Panc1 (cell line): ENCODE results near the gene RPL22L1. TPM values are rescaled to one million over a fixed set of nuclear protein-coding genes. Genes with fewer than 3 reads are reported as not detected.

Experiments used
- ATAC-seq: fragments of 200-7000 bp; cut with Tn5 transposase; 2 replicates; pipeline ENCODE4 v1.9.1; 2020; ENCODE audit warnings: mild to moderate bottlenecking, moderate library complexity
- BruUV-seq: library from RNA; stranded (reverse); fragments of 400-500 nt; replicated peaks from 2 replicates; lab custom pipeline; 2021; lab: Mats Ljungman, UMichigan
- CTCF ChIA-PET: fragments of 300-600 bp; sonication (Branson Sonifier 250); formaldehyde crosslinking; loops from one replicate; lab custom pipeline; 2022; ENCODE audit warnings: antibody characterized with exemption; lab: Charles Lee
- POLR2A ChIA-PET: fragments of 300-600 bp; sonication (Branson Sonifier 250); formaldehyde crosslinking; loops from one replicate; lab custom pipeline; 2022; ENCODE audit warnings: antibody characterized with exemption; lab: Charles Lee
- DNase-seq: peaks from one replicate; pipeline ENCODE4 v3.0.0-alpha.2; 2010; ENCODE audit warnings: low read depth, low spot score
- H3K27ac ChIP-seq: 2 replicates; pipeline ENCODE4 v1.5.1; 2011; ENCODE audit warnings: mild to moderate bottlenecking, low read length, inconsistent platforms
- H3K27me3 ChIP-seq: fragments of 200-500 bp; sonication (Bioruptor generic); 2 replicates; pipeline ENCODE4 v1.6.0; 2014; ENCODE audit warnings: low read length, inconsistent platforms; ENCODE audit not compliant: control insufficient read depth, insufficient read depth
- H3K36me3 ChIP-seq: fragments of 200-500 bp; sonication (Bioruptor generic); 2 replicates; pipeline ENCODE4 v1.5.1; 2014; ENCODE audit warnings: inconsistent platforms, mild to moderate bottlenecking, low read length, moderate library complexity; ENCODE audit not compliant: control insufficient read depth, insufficient read depth
- H3K4me1 ChIP-seq: 2 replicates; pipeline ENCODE4 v1.5.1; 2011; ENCODE audit warnings: inconsistent platforms, mild to moderate bottlenecking, low read length, moderate library complexity; ENCODE audit not compliant: control insufficient read depth, insufficient read depth
- H3K4me3 ChIP-seq, 2 experiments: 2 replicates each; pipeline ENCODE4 v1.5.1; 2011 to 2012; ENCODE audit warnings: low read depth in 2 of 2, low read length in 2 of 2, mild to moderate bottlenecking in 2 of 2, inconsistent platforms in 1 of 2, moderate library complexity in 1 of 2
- H3K9me3 ChIP-seq: fragments of 200-500 bp; sonication (Bioruptor generic); 2 replicates; pipeline ENCODE4 v1.5.1; 2014; ENCODE audit warnings: low read depth, mild to moderate bottlenecking, inconsistent platforms, low read length, moderate library complexity; ENCODE audit not compliant: control insufficient read depth, insufficient read depth
- POLR2AphosphoS5 ChIP-seq: IDR thresholded peaks from 2 replicates; pipeline ENCODE4 v1.6.1; 2012; ENCODE audit warnings: mild to moderate bottlenecking, low read depth, low read length, moderate library complexity
- SIN3A ChIP-seq: IDR thresholded peaks from 2 replicates; pipeline ENCODE4 v1.6.1; 2012; ENCODE audit warnings: low read depth, mild to moderate bottlenecking, low read length, moderate library complexity, borderline replicate concordance; ENCODE audit not compliant: insufficient read depth
- TCF7L2 ChIP-seq: IDR thresholded peaks from 2 replicates; pipeline ENCODE4 v1.6.1; 2011; ENCODE audit warnings: mild to moderate bottlenecking, low read depth, low read length, inconsistent platforms
- in situ Hi-C: cut with HindIII; loops from 2 replicates; pipeline ENCODE4 v1.10.0; 2016; ENCODE audit warnings: low sequenced_read_pairs, low pct_unique_long_range_greater_than_20kb
- intact Hi-C: fragments of 100-400 bp; cut with micrococcal nuclease; formaldehyde crosslinking; loops from one replicate; pipeline ENCODE4 v1.10.0; 2022; ENCODE audit not compliant: unreplicated experiment
- total RNA-seq: library from RNA; stranded (reverse); gene quantifications from one replicate; pipeline ENCODE4 v1.2.1, GENCODE V29; 2021; ENCODE audit not compliant: unreplicated experiment
- TF ChIP-seq, protein P1 (sequence below): fragments of 450-650 bp; IDR thresholded peaks from 2 replicates; pipeline ENCODE4 v1.5.1; 2017; ENCODE audit warnings: mild to moderate bottlenecking
- TF ChIP-seq, protein P2 (sequence below), 2 experiments: IDR thresholded peaks; 2 replicates each; pipeline ENCODE4 v1.6.1; 2011 to 2012; ENCODE audit warnings: low read depth in 2 of 2, control low read depth in 1 of 2, low read length in 1 of 2, mild to moderate bottlenecking in 1 of 2, moderate library complexity in 1 of 2; ENCODE audit not compliant: insufficient read depth in 1 of 2

The RPL22L1 gene
- total RNA-seq, 1 experiment from 2014 or later = 35.2 TPM

DNA sequence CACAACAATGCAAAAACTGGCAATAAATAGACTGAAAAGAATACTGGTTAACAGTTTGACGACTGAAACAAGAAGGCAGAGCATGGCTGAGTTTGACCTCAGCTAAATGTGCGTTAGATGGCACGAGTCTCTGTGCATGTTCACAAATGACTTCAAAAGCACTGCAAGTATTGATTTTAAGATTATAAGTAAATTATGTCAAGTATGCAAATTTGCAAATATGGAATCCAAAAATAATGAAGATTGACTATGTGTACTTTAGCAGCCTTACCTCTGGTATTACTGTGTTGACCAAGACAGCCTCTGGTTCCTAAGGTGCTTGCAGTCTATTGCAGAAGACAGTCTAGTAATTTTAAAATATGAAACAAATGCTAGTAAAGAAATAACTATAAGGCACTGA is 41.1 kb upstream of the RPL22L1 start:
- ChIA-PET POLR2A (no interaction called here), CTCF (no interaction called here)
- TF ChIP-seq SIN3A (no peak), TCF7L2 (no peak), POLR2AphosphoS5 (no peak)
- TF ChIP-seq, protein P1, sequence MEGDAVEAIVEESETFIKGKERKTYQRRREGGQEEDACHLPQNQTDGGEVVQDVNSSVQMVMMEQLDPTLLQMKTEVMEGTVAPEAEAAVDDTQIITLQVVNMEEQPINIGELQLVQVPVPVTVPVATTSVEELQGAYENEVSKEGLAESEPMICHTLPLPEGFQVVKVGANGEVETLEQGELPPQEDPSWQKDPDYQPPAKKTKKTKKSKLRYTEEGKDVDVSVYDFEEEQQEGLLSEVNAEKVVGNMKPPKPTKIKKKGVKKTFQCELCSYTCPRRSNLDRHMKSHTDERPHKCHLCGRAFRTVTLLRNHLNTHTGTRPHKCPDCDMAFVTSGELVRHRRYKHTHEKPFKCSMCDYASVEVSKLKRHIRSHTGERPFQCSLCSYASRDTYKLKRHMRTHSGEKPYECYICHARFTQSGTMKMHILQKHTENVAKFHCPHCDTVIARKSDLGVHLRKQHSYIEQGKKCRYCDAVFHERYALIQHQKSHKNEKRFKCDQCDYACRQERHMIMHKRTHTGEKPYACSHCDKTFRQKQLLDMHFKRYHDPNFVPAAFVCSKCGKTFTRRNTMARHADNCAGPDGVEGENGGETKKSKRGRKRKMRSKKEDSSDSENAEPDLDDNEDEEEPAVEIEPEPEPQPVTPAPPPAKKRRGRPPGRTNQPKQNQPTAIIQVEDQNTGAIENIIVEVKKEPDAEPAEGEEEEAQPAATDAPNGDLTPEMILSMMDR = no peak
- TF ChIP-seq, protein P2, sequence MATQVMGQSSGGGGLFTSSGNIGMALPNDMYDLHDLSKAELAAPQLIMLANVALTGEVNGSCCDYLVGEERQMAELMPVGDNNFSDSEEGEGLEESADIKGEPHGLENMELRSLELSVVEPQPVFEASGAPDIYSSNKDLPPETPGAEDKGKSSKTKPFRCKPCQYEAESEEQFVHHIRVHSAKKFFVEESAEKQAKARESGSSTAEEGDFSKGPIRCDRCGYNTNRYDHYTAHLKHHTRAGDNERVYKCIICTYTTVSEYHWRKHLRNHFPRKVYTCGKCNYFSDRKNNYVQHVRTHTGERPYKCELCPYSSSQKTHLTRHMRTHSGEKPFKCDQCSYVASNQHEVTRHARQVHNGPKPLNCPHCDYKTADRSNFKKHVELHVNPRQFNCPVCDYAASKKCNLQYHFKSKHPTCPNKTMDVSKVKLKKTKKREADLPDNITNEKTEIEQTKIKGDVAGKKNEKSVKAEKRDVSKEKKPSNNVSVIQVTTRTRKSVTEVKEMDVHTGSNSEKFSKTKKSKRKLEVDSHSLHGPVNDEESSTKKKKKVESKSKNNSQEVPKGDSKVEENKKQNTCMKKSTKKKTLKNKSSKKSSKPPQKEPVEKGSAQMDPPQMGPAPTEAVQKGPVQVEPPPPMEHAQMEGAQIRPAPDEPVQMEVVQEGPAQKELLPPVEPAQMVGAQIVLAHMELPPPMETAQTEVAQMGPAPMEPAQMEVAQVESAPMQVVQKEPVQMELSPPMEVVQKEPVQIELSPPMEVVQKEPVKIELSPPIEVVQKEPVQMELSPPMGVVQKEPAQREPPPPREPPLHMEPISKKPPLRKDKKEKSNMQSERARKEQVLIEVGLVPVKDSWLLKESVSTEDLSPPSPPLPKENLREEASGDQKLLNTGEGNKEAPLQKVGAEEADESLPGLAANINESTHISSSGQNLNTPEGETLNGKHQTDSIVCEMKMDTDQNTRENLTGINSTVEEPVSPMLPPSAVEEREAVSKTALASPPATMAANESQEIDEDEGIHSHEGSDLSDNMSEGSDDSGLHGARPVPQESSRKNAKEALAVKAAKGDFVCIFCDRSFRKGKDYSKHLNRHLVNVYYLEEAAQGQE (IDR thresholded peaks at IDR 0.05; ENCODE audit: insufficient read depth in 1 of 2, low read depth in 2 of 2, low read length in 1 of 2) = no peak
- Histone ChIP-seq H3K4me3 (no peak overlapping the region), H3K36me3 (no peaks in the 10 kb centered on the region; the same call in 1 of the 2 replicates), H3K27me3 (no peaks in the 10 kb centered on the region), H3K4me1 (peaks cover 10% of the 10 kb centered on the region), H3K27ac (no peak overlapping the region), H3K9me3 (peaks cover 12% of the 10 kb centered on the region; the same call in 1 of the 2 replicates)
- in situ Hi-C loops = no loop called here
- DNase-seq (no peak), ATAC-seq (no peak)
- intact Hi-C loops = no loop called here
- BruUV-seq = no TSS peak

DNA sequence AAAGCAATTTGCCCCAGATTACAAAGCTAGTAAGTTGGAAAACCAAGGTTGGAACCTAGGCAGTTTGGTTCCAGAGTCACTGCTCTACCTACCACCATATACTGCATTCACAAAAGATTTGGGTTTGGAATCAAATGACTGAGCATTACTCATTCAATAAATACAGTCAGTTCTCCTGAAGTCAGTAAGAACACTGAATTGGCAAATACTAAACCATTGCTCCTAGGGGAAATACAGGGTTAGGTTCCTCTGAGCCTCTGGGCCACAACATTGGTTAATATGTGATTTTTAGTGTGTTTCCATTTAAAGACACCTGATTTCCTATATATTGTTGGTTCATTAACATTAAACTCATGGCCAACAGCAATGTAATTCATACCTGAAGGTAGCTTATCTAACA is 40.5 kb upstream of the RPL22L1 start:
- no peak overlapping the region for H3K27ac ChIP-seq
- H3K9me3 ChIP-seq = peaks cover 11% of the 10 kb centered on the region; the same call in 1 of the 2 replicates
- no peak for TF ChIP-seq POLR2AphosphoS5
- TF ChIP-seq, protein P2 (IDR thresholded peaks at IDR 0.05; ENCODE audit: insufficient read depth in 1 of 2, low read depth in 2 of 2, low read length in 1 of 2) = no peak
- no peak for TF ChIP-seq SIN3A
- no peak for TF ChIP-seq TCF7L2
- TF ChIP-seq, protein P1 = no peak
- H3K27me3 ChIP-seq = no peaks in the 10 kb centered on the region
- H3K36me3 ChIP-seq = no peaks in the 10 kb centered on the region; the same call in 1 of the 2 replicates
- DNase-seq (no peak), ATAC-seq (no peak)
- no TSS peak for BruUV-seq
- no peak overlapping the region for H3K4me3 ChIP-seq
- CTCF ChIA-PET = no interaction called here
- intact Hi-C loops = no loop called here
- in situ Hi-C loops = no loop called here
- POLR2A ChIA-PET = no interaction called here
- H3K4me1 ChIP-seq = peaks cover 10% of the 10 kb centered on the region
